ENCODE results near the gene ING3. TPM values are rescaled to one million over a fixed set of nuclear protein-coding genes. Genes with fewer than 3 reads are reported as not detected.

ING3 gene
- total and polyA plus RNA-seq, 9 of the 15 experiments (the other 6 are each of a cell fraction or from before 2014, with no cell fraction given), result 22.8 to 233 (median 50.4) TPM

DNA sequence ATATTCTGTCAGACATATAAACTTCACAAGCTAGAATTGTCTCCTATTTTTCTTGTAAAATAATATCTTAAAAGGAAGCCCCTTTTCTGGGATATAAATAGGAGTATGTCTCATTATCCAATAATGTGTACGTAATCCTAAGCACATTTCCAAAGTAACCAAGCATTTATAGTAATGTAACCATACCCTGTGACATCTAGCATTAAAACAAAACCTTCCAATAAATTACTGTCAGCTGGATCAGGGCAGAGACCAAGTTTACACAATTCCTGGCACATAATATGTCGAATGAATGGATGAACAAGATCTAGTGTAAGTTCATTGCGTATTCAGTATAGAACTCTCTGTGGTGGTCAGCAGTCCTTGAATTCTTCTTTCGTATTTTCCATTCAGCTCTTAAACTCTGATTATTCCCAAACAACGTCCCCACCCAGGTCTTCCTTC, 52.2 kb downstream of the ING3 start:
- Histone ChIP-seq H3K79me2 (ENCODE audit: control insufficient read depth, insufficient read depth, low read length) (peaks cover 100% of the 10 kb centered on the region), H3K36me3 (ENCODE audit: control insufficient read depth, insufficient read depth, low read length) (peaks cover 93% of the 10 kb centered on the region), H3K9me1 (ENCODE audit: control insufficient read depth, insufficient read depth, low read length) (no peaks in the 10 kb centered on the region), H3K9me3 (replicated peaks; ENCODE audit: control insufficient read depth, insufficient read depth, low read depth, low read length) (no peaks in the 10 kb centered on the region), H4K20me1 (replicated peaks; ENCODE audit: control insufficient read depth, insufficient read depth, low read length) (peaks cover 5% of the 10 kb centered on the region; the same call in 1 of the 2 replicates), H3K4me2 (ENCODE audit: insufficient read depth, low read length) (peak overlapping the region; percentile 22; the same call in 1 of the 2 replicates), H3K27ac (ENCODE audit: extremely low read depth, low read depth, low read length) (no peak overlapping the region; the same call in 2 of the 3 replicates), H3K9ac (ENCODE audit: insufficient read depth in 1 of 2, low read depth in 2 of 2, low read length in 2 of 2) (0 out of 4 replicates have a peak overlapping the region, but pooled peaks of 1 of the 2 experiments have one; percentile 18), H2AFZ (ENCODE audit: low read depth, low read length) (no peak overlapping the region), H3K4me1 (replicated peaks in 1 of 2; ENCODE audit: control insufficient read depth in 2 of 2, insufficient read depth in 2 of 2, low read length in 2 of 2) (peaks cover 24 to 75% of the 10 kb centered on the region in 2 experiments), H3K27me3 (ENCODE audit: control insufficient read depth in 2 of 2, insufficient read depth in 2 of 2, low read length in 2 of 2) (no peaks in the 10 kb centered on the region), H3K4me3 (no peak overlapping the region)
- no peak for DNase-seq (ENCODE audit: extremely low read depth in 1 of 4, low spot score in 3 of 4)
- ChIA-PET POLR2A (interaction anchor here (0.8 to 6.3 kb wide), 7 partner anchors 12 to 94 kb away, joined by 3 to 56 read pairs (median 4); partner anchors contain the start of gene CPED1), CTCF (ENCODE audit: low intra/inter-chr PET ratio) (no interaction called here)
- TSS peak; percentile 2 for BruUV-seq (replicated peaks)
- whole genome bisulfite sequencing (ENCODE audit: insufficient coverage, low coverage, missing lambda C conversion rate), result 78% methylated on average over 5 of the region's 5 CpGs
- ATAC-seq, result no peak
- intact Hi-C loops (cut with micrococcal nuclease) (no loop called here), in situ Hi-C loops (cut with MboI) (no loop called here)
- TF ChIP-seq ZBTB7A (IDR thresholded peaks at IDR 0.05; ENCODE audit: borderline replicate concordance, control insufficient read depth, low read depth, low read length), result no peak
- TF ChIP-seq, protein P1, sequence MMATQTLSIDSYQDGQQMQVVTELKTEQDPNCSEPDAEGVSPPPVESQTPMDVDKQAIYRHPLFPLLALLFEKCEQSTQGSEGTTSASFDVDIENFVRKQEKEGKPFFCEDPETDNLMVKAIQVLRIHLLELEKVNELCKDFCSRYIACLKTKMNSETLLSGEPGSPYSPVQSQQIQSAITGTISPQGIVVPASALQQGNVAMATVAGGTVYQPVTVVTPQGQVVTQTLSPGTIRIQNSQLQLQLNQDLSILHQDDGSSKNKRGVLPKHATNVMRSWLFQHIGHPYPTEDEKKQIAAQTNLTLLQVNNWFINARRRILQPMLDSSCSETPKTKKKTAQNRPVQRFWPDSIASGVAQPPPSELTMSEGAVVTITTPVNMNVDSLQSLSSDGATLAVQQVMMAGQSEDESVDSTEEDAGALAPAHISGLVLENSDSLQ (IDR thresholded peaks at IDR 0.05), result 0 out of 2 replicates have a peak, but pooled peaks have one; percentile 23
- FAIRE-seq, result no peak
